H1 (cell line): ENCODE data around the gene HMGCL. TPM values are rescaled to one million over a fixed set of nuclear protein-coding genes. Genes with fewer than 3 reads are reported as not detected.

Experiments
- CTCF ChIA-PET: fragments of 300-600 bp; sonication (Branson Sonifier 250); formaldehyde crosslinking; loops from one replicate; lab custom pipeline; 2021; ENCODE audit not compliant: partially characterized antibody; lab: Charles Lee
- POLR2A ChIA-PET: fragments of 300-600 bp; sonication (Branson Sonifier 250); formaldehyde crosslinking; loops from one replicate; lab custom pipeline; 2021; ENCODE audit warnings: inconsistent platforms; ENCODE audit not compliant: partially characterized antibody; lab: Charles Lee
- DNase-seq, 2 experiments: peaks; one replicate each; pipeline versions ENCODE4 v3.0.0 to v3.0.0-alpha.2; 2010 to 2022; ENCODE audit warnings: low spot score in 2 of 2, low read depth in 1 of 2, mixed read lengths in 1 of 2
- FAIRE-seq: peaks from 2 replicates; lab custom pipeline; 2011; peaks lifted over from hg19 to GRCh38; lab: Jason Lieb, UNC
- H2AFZ ChIP-seq: 2 replicates; pipeline ENCODE4 v1.8.1; 2012; ENCODE audit warnings: low read length, inconsistent platforms
- H2AK5ac ChIP-seq: 2 replicates; pipeline ENCODE4 v1.6.1; 2013; ENCODE audit warnings: low read depth, low read length
- H2BK120ac ChIP-seq: replicated peaks from 2 replicates; pipeline ENCODE3; 2013; ENCODE audit warnings: low read depth, low read length, inconsistent platforms
- H2BK12ac ChIP-seq: 2 replicates; pipeline ENCODE4 v1.6.1; 2013; ENCODE audit warnings: low read depth, low read length
- H2BK15ac ChIP-seq: 2 replicates; pipeline ENCODE4 v1.6.1; 2013; ENCODE audit warnings: low read length
- H2BK20ac ChIP-seq: 2 replicates; pipeline ENCODE4 v1.6.1; 2013; ENCODE audit warnings: low read length
- H2BK5ac ChIP-seq: 2 replicates; pipeline ENCODE4 v1.6.1; 2013; ENCODE audit warnings: low read depth, low read length
- H3K14ac ChIP-seq: 2 replicates; pipeline ENCODE4 v1.6.1; 2013; ENCODE audit warnings: inconsistent platforms; ENCODE audit not compliant: insufficient read length
- H3K18ac ChIP-seq: 2 replicates; pipeline ENCODE4 v1.6.1; 2013; ENCODE audit warnings: low read length; ENCODE audit errors: extremely low read depth
- H3K23ac ChIP-seq: 2 replicates; pipeline ENCODE4 v1.6.1; 2013; ENCODE audit warnings: inconsistent platforms; ENCODE audit not compliant: insufficient read length
- H3K23me2 ChIP-seq: 2 replicates; pipeline ENCODE4 v1.6.1; 2013; ENCODE audit warnings: low read depth, low read length
- H3K27ac ChIP-seq: 2 replicates; pipeline ENCODE4 v1.6.1; 2011; ENCODE audit warnings: low read depth, low read length, inconsistent platforms
- H3K27me3 ChIP-seq, 4 experiments: replicated peaks in 1 of 4; 1 replicate in 1 of 4; 2 replicates in 3 of 4; pipeline versions ENCODE4 v1.6.1 to v1.8.1; 2011 to 2013; ENCODE audit warnings: low read length in 3 of 4, mild to moderate bottlenecking in 3 of 4, inconsistent platforms in 2 of 4, mixed read lengths in 2 of 4, moderate library complexity in 1 of 4; ENCODE audit not compliant: control insufficient read depth in 3 of 4, insufficient read depth in 3 of 4; ENCODE audit errors: extremely low read depth in 1 of 4
- H3K36me3 ChIP-seq, 4 experiments: 2 replicates each; pipeline versions ENCODE4 v1.6.1 to v1.8.1; 2011 to 2013; ENCODE audit warnings: mild to moderate bottlenecking in 4 of 4, low read length in 3 of 4, moderate library complexity in 2 of 4, control low read depth in 1 of 4, inconsistent platforms in 1 of 4; ENCODE audit not compliant: insufficient read depth in 4 of 4, control insufficient read depth in 2 of 4
- H3K4ac ChIP-seq: replicated peaks from 2 replicates; pipeline ENCODE3; 2013; ENCODE audit warnings: low read length, low read depth, mixed read lengths, inconsistent platforms; ENCODE audit not compliant: insufficient read length
- H3K4me1 ChIP-seq, 4 experiments: replicated peaks in 1 of 4; 1 replicate in 1 of 4; 2 replicates in 3 of 4; pipeline versions ENCODE4 v1.6.1 to v1.8.1; 2011 to 2013; ENCODE audit warnings: low read length in 3 of 4, inconsistent platforms in 2 of 4, mixed read lengths in 1 of 4; ENCODE audit not compliant: insufficient read depth in 4 of 4, control insufficient read depth in 3 of 4
- H3K4me2 ChIP-seq, 2 experiments: 2 replicates each; pipeline versions ENCODE4 v1.6.1 to v1.8.1; 2011 to 2013; ENCODE audit warnings: low read depth in 2 of 2, low read length in 2 of 2, control low read depth in 1 of 2, inconsistent platforms in 1 of 2, mild to moderate bottlenecking in 1 of 2; ENCODE audit not compliant: insufficient read depth in 1 of 2
- H3K4me3 ChIP-seq, 4 experiments: fragments of 200-600, 300-600 bp in 1 of 4; sonication (generic), shearing (Covaris generic), sonication (Bioruptor Twin) in 1 of 4; 2 replicates each; pipeline versions ENCODE4 v1.5.1 to v1.8.1; 2011 to 2016; ENCODE audit warnings: low read length in 4 of 4, low read depth in 3 of 4, control low read depth in 2 of 4, inconsistent platforms in 2 of 4, mild to moderate bottlenecking in 2 of 4, mixed read lengths in 1 of 4, moderate library complexity in 1 of 4; ENCODE audit not compliant: insufficient read depth in 2 of 4; ENCODE audit errors: extremely low read depth in 1 of 4
- H3K56ac ChIP-seq: replicated peaks from 2 replicates; pipeline ENCODE3; 2013; ENCODE audit warnings: low read depth, mild to moderate bottlenecking, mixed read lengths, low read length, inconsistent platforms; ENCODE audit not compliant: insufficient read length
- H3K79me1 ChIP-seq: 2 replicates; pipeline ENCODE4 v1.6.1; 2013; ENCODE audit warnings: low read depth, low read length, control low read depth
- H3K79me2 ChIP-seq, 2 experiments: 2 replicates each; pipeline versions ENCODE4 v1.6.1 to v1.8.1; 2012 to 2013; ENCODE audit warnings: low read length in 2 of 2, mild to moderate bottlenecking in 2 of 2, inconsistent platforms in 1 of 2; ENCODE audit not compliant: insufficient read depth in 2 of 2, control insufficient read depth in 1 of 2
- H3K9ac ChIP-seq, 4 experiments: replicated peaks in 1 of 4; 1 replicate in 1 of 4; 2 replicates in 3 of 4; pipeline versions ENCODE4 v1.6.1 to v1.8.1; 2011 to 2013; ENCODE audit warnings: low read depth in 3 of 4, low read length in 3 of 4, control low read depth in 2 of 4, mild to moderate bottlenecking in 2 of 4, moderate library complexity in 2 of 4, inconsistent platforms in 1 of 4; ENCODE audit errors: extremely low read depth in 1 of 4
- H3K9me3 ChIP-seq, 2 experiments: 2 replicates each; pipeline versions ENCODE4 v1.6.1 to v1.8.1; 2012 to 2013; ENCODE audit warnings: mild to moderate bottlenecking in 2 of 2, moderate library complexity in 2 of 2, control low read depth in 1 of 2, inconsistent platforms in 1 of 2, low read depth in 1 of 2, low read length in 1 of 2, mixed read lengths in 1 of 2; ENCODE audit not compliant: insufficient read depth in 2 of 2
- H4K20me1 ChIP-seq, 2 experiments: replicated peaks in 1 of 2; 2 replicates each; pipeline versions ENCODE3 to v1.8.1; 2011 to 2013; ENCODE audit warnings: inconsistent platforms in 2 of 2, low read length in 2 of 2, mild to moderate bottlenecking in 1 of 2; ENCODE audit not compliant: insufficient read depth in 2 of 2, control insufficient read depth in 1 of 2
- H4K5ac ChIP-seq: 2 replicates; pipeline ENCODE4 v1.6.1; 2013; ENCODE audit warnings: low read length, low read depth, mixed read lengths, inconsistent platforms; ENCODE audit not compliant: insufficient read length
- H4K8ac ChIP-seq: 2 replicates; pipeline ENCODE4 v1.8.0; 2013; ENCODE audit warnings: mild to moderate bottlenecking, moderate library complexity, low read length, inconsistent platforms; ENCODE audit not compliant: insufficient read depth; ENCODE audit errors: extremely low read depth
- H4K91ac ChIP-seq: replicated peaks from 2 replicates; pipeline ENCODE3; 2013; ENCODE audit warnings: low read length, mixed read lengths, inconsistent platforms; ENCODE audit not compliant: insufficient read length
- TAF7 ChIP-seq: optimal IDR thresholded peaks from 2 replicates; pipeline ENCODE3; 2011; ENCODE audit warnings: low read depth, mild to moderate bottlenecking, inconsistent platforms, low read length, moderate library complexity, borderline replicate concordance
- WGBS, 2 experiments: shearing (Covaris generic) in 1 of 2; methylation state at CpG; one replicate each; pipeline versions ENCODE4 v1.1.6 to v1.1.7; 2013 to 2015; ENCODE audit warnings: low lambda C conversion rate in 2 of 2, mixed read lengths in 2 of 2, inconsistent platforms in 1 of 2, low coverage in 1 of 2, missing lambda C conversion rate in 1 of 2; ENCODE audit not compliant: insufficient replicate concordance in 2 of 2, insufficient coverage in 1 of 2, insufficient read length in 1 of 2; ENCODE audit errors: extremely low coverage in 1 of 2, missing lambda C conversion rate in 1 of 2; 5-methylcytosine and 5-hydroxymethylcytosine counted together
- polyA plus RNA-seq, 7 experiments: library from polyadenylated mRNA; depleted of rRNA in 3 of 7; stranded (reverse) in 5 of 7; unstranded in 2 of 7; fragments of >200 nt in 5 of 7; fragments of 200-250 nt in 2 of 7; gene quantifications; 1 replicate in 5 of 7; 2 replicates in 1 of 7; 4 replicates in 1 of 7; pipeline versions ENCODE4 v1.2.1 to v1.2.3, GENCODE V29; 2011 to 2013; ENCODE audit warnings: missing spikeins in 2 of 7, mixed read lengths in 2 of 7
- total RNA-seq: library from RNA; stranded (reverse); fragmentation: NEBNext Ultra II Directional; extraction: Animal tissue kit (Norgen Biotek cat#: 25700); gene quantifications from 2 replicates; pipeline ENCODE4 v1.2.1, GENCODE V29; 2021

HMGCL gene
- total and polyA plus RNA-seq, 2 of the 8 experiments (the other 6 are each of a cell fraction or from before 2014, with no cell fraction given), result 13.7 to 19.5 TPM

GRCh38 chr1:23868557-23869016 lies 43.4 kb upstream of the HMGCL start:
- H3K79me2 ChIP-seq, result no peaks in the 10 kb centered on the region
- 0 out of 2 replicates have a peak overlapping the region, but pooled peaks have one; percentile 13 for H2BK5ac ChIP-seq
- H4K5ac ChIP-seq, result no peak overlapping the region
- no peak overlapping the region for H2AK5ac ChIP-seq
- H3K27ac ChIP-seq, result no peak overlapping the region
- TF ChIP-seq TAF7, result no peak
- DNase-seq, result no peak
- FAIRE-seq, result no peak
- no peak overlapping the region for H4K8ac ChIP-seq
- H2BK12ac ChIP-seq, result peak overlapping the region; percentile 54; the same call in 1 of the 2 replicates
- H4K20me1 ChIP-seq, result no peaks in the 10 kb centered on the region
- no peaks in the 10 kb centered on the region; a peak in 1 of 7 replicates for H3K4me1 ChIP-seq
- peak overlapping the region; percentile 78 for H2AFZ ChIP-seq
- H4K91ac ChIP-seq, result no peak overlapping the region
- peak overlapping the region; percentile 79 to 89; a peak in 2 of 4 replicates for H3K4me2 ChIP-seq
- H3K56ac ChIP-seq, result no peak overlapping the region
- CTCF ChIA-PET, result interaction anchor here (0.6 to 4.5 kb wide), 15 partner anchors 11 to 522 kb away, joined by 3 to 40 read pairs (median 3); no protein-coding TSS in a partner anchor
- H2BK20ac ChIP-seq, result no peak overlapping the region
- no peaks in the 10 kb centered on the region for H3K79me1 ChIP-seq
- H3K9ac ChIP-seq, result no peak overlapping the region
- H3K4me3 ChIP-seq, result peak overlapping the region in 1 of 4 experiments; percentile 71; a peak in 1 of 8 replicates
- POLR2A ChIA-PET, result interaction anchor here (0.6 to 1.5 kb wide), 4 partner anchors 44 to 109 kb away, joined by 3 read pairs; partner anchors contain the start of genes HMGCL and PNRC2
- H3K36me3 ChIP-seq, result no peaks in the 10 kb centered on the region
- no peak overlapping the region for H2BK15ac ChIP-seq
- peaks cover 7% of the 10 kb centered on the region for H3K23me2 ChIP-seq
- no peak overlapping the region for H3K14ac ChIP-seq
- H3K9me3 ChIP-seq, result no peaks in the 10 kb centered on the region
- 68% methylated on average over 20 of the region's 20 CpGs; no CpG with 5 or more reads in 1 of the 2 experiments for WGBS, 2 experiments
- H3K4ac ChIP-seq, result no peak overlapping the region
- peaks cover 6 to 28% (median 19%) of the 10 kb centered on the region in 4 experiments for H3K27me3 ChIP-seq
- H2BK120ac ChIP-seq, result no peak overlapping the region
- no peak overlapping the region for H3K23ac ChIP-seq
- H3K18ac ChIP-seq, result no peak overlapping the region
